Fibroblast of the aortic adventitia (primary cell): Measurements from ENCODE around the gene KCNIP1. TPM values are rescaled to one million over a fixed set of nuclear protein-coding genes. Genes with fewer than 3 reads are reported as not detected.

Experiments used
- DNase-seq: peaks from one replicate; pipeline ENCODE4 v3.0.0-alpha.2; 2010; ENCODE audit warnings: low read depth
- H3K4me3 ChIP-seq: 2 replicates; pipeline ENCODE4 v1.5.1; 2011; ENCODE audit warnings: low read depth, mild to moderate bottlenecking, control low read depth, low read length, moderate library complexity
- total RNA-seq: library from RNA; depleted of rRNA; stranded (reverse); fragments of >200 nt; gene quantifications from 2 replicates; pipeline ENCODE4 v1.2.3, GENCODE V29; 2012; ENCODE audit warnings: low replicate concordance
- TF ChIP-seq, protein P1 (sequence below): IDR thresholded peaks from 2 replicates; pipeline ENCODE4 v1.5.1; 2011; ENCODE audit warnings: mild to moderate bottlenecking, low read length, control low read depth, inconsistent platforms; ENCODE audit not compliant: insufficient read depth

Gene KCNIP1
- total RNA-seq, 1 donor: not detected

DNA sequence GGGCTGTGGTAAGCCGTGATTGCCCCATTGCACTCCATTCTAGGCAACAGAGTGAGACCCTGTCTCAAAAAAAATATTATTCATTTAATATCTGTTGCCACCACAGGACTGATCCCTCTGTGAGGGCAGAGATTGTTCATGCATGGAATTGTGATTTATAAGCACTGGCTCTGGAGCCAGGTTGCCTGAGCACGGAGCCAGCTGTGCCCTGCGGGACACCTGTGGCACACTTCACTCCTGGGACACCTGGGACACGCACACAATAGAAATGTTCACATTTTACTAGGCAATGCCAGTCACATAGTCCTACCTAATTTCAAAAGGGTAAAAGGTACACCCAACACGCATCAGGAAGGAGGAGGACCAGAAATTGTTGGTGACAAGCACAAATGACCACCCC is 196.7 kb downstream of the KCNIP1 start:
- H3K4me3 ChIP-seq: no peak overlapping the region
- TF ChIP-seq, protein P1, sequence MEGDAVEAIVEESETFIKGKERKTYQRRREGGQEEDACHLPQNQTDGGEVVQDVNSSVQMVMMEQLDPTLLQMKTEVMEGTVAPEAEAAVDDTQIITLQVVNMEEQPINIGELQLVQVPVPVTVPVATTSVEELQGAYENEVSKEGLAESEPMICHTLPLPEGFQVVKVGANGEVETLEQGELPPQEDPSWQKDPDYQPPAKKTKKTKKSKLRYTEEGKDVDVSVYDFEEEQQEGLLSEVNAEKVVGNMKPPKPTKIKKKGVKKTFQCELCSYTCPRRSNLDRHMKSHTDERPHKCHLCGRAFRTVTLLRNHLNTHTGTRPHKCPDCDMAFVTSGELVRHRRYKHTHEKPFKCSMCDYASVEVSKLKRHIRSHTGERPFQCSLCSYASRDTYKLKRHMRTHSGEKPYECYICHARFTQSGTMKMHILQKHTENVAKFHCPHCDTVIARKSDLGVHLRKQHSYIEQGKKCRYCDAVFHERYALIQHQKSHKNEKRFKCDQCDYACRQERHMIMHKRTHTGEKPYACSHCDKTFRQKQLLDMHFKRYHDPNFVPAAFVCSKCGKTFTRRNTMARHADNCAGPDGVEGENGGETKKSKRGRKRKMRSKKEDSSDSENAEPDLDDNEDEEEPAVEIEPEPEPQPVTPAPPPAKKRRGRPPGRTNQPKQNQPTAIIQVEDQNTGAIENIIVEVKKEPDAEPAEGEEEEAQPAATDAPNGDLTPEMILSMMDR: no peak
- DNase-seq: no peak

DNA sequence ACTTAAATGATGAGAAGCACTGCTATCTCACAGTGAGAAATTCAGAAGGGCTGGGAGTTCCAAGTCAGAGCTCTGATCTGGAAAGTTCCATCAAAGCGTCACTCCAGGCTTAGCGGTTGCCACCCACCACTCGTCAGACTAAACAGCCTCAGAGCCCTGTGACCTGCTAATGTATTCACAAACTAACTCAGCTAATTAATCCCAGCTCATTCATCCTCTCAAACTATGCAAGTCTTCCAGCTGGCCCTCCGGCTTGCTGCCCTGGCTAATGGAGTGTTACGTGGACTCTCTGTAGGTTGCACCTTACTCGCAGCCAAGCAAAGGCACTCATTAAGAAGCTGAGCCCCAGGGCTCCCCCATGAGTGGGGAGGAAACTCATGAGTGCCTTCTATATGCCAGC is 197.5 kb downstream of the KCNIP1 start:
- no peak for DNase-seq
- TF ChIP-seq, protein P1: no peak
- H3K4me3 ChIP-seq: no peak overlapping the region

DNA sequence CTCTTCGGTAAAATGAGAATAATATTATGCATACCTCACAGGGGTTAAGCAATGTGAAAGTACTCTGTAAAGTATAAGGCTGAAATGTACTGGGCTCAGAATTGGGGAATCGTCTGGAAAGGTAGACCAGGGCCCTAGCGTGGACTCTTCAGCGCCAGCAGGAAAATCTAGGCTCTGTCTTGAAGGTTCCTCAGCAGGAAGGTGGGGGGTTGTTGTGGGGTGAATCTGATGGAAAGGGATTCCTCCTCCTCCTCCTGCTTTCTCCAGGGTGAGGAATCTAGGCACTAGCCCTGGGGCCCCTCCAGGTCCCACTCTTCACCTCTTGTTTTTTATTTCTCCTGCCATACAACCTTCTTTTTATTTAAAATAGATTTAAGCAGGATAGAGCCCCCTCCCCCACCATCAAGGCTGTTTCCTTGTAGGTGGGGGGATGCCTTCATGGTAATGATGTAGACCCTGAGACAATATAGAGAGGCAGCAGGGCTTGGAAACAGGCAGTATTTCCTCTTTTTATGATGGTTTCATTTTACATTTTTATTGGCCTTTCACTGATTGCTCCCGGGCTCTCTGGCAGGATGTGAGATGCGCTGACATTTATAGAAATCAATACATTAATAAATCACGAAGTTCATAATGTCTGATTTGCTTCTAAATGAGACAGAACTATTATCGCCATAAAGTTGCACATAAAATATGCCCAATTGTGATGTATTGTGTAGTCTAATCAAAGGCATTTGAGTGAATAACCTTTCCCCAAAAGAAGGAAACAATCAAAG is 200.8 kb downstream of the KCNIP1 start:
- no peak for DNase-seq
- H3K4me3 ChIP-seq: no peak overlapping the region
- TF ChIP-seq, protein P1: no peak

DNA sequence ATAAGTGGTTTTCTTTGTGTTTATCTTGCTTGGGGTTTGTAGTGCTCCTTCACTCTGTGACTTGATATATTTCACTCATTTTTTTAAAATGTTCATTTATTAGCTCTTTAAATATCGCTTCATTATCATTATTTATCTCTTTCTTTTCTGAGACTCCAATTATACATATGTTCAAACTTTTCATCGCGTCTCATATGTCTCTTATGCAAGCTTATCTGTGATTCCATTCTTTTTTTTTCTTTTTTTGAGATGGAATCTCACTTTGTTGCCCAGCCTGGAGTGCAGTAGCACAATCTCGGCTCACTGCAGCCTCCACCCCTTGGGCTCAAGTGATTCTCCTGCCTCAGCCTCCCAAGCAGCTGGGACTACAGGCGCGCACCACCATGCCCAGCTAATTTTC is 205.8 kb downstream of the KCNIP1 start:
- no peak for DNase-seq
- H3K4me3 ChIP-seq: no peak overlapping the region
- TF ChIP-seq, protein P1: no peak

DNA sequence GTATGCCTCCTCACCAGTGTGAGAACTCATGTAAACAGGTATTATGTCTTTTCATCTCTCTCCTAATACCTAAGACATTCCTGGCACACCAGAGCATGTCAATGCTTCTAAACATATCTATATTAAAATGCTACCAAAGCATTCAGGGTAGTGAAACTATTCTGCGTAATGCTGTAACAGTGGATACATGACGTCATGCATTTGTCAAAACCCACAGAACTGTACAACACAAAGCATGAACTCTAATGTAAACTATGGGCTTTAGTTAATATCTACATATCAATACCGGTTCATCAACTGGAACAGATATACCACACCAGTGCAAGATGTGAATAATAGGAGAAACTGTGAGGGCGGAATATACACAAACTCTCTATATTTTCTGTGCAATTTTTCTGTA is 207.5 kb downstream of the KCNIP1 start:
- no peak overlapping the region for H3K4me3 ChIP-seq
- no peak for DNase-seq
- TF ChIP-seq, protein P1: no peak

DNA sequence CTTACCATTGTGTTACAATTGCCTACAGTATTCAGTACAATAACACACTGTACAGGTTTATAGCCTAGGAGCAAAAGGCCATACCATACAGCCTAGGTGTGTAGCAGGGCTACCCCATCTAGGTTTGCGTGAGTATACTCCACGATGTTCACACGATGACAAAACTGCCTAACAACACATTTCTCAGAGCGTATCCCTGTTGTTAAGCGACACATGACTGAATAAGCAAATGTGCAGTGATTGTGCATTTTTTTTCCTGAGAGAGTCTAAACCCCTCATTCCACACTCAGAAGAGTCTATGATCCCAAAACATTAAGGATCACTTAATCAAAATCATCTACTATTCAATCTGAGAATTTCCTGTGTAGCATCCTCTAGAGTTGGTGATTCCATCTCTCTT is 211.3 kb downstream of the KCNIP1 start:
- TF ChIP-seq, protein P1: no peak
- DNase-seq: no peak
- H3K4me3 ChIP-seq: no peak overlapping the region

DNA sequence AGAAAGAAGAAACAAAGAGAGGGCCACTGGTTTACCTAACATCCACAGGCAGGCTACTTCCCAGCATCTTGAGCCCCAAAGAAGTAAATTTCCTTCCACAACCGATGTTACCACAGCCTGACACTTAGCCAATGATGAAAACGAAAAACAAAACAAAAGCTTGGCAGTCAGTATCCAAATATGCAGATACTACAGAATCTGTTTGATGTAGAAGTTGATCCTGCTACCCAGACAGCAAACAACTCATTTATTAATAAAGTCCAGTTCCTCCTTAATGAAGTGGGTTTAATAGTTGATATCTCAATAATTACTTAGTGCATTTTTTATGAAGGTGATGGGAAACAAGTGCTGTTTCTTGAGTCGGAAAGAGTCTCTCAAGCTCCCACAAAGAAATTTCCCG is 212.6 kb downstream of the KCNIP1 start:
- TF ChIP-seq, protein P1: no peak
- no peak overlapping the region for H3K4me3 ChIP-seq
- DNase-seq: no peak
